ENCODE data around the gene KIAA1217. TPM values are rescaled to one million over a fixed set of nuclear protein-coding genes. Genes with fewer than 3 reads are reported as not detected.

The KIAA1217 gene
- total and polyA plus RNA-seq, 2 of the 4 experiments (the other 2 are of a cell fraction) = 3.4 to 4.4 TPM

- H3K36me3 ChIP-seq (ENCODE audit: control insufficient read depth, insufficient read depth, low read length) = peaks cover 7% of the 10 kb centered on the region
- DNase-seq (no peak), ATAC-seq (ENCODE audit: low read depth) (no peak; the same call in 1 of the 2 replicates)
- dilution Hi-C loops (cut with HindIII; ENCODE audit: low sequenced_read_pairs, unreplicated experiment) = no loop called here
- H3K79me1 ChIP-seq (ENCODE audit: low read depth in 1 of 2, low read length in 2 of 2) = 0 out of 4 replicates have a peak, but pooled peaks cover 0 to 5% of the 10 kb centered on the region in 2 experiments
- no peak overlapping the region for H3K4ac ChIP-seq (ENCODE audit: low read depth, low read length)
- H3K56ac ChIP-seq (ENCODE audit: extremely low read depth, insufficient read depth, low read length) = no peak overlapping the region
- H3K14ac ChIP-seq (replicated peaks; ENCODE audit: low read depth, low read length) = no peak overlapping the region
- H3K9me3 ChIP-seq (ENCODE audit: control insufficient read depth, insufficient read depth, low read length) = peaks cover 5% of the 10 kb centered on the region
- H2AK5ac ChIP-seq (ENCODE audit: low read depth, low read length) = no peak overlapping the region
- H4K91ac ChIP-seq (ENCODE audit: insufficient read depth, low read depth, low read length) = no peak overlapping the region
- WGBS, 2 experiments (ENCODE audit: extremely low coverage in 2 of 2, insufficient read length in 1 of 2) = 67% methylated on average over 1 of the region's 3 CpGs; no CpG with 5 or more reads in 1 of the 2 experiments
- H4K8ac ChIP-seq (ENCODE audit: low read depth in 2 of 2, low read length in 2 of 2) = no peak overlapping the region
- H3K27ac ChIP-seq (ENCODE audit: insufficient read depth, low read length) = no peak overlapping the region
- CTCF ChIA-PET = no interaction called here
- intact Hi-C loops (cut with micrococcal nuclease) = no loop called here
- H3K4me3 ChIP-seq (ENCODE audit: insufficient read depth, low read depth, low read length) = no peak overlapping the region
- in situ Hi-C loops (cut with MboI; ENCODE audit: low sequenced_read_pairs) = no loop called here
- no peaks in the 10 kb centered on the region for H3K27me3 ChIP-seq (ENCODE audit: control insufficient read depth, insufficient read depth, low read length)
- TF ChIP-seq, protein P1, sequence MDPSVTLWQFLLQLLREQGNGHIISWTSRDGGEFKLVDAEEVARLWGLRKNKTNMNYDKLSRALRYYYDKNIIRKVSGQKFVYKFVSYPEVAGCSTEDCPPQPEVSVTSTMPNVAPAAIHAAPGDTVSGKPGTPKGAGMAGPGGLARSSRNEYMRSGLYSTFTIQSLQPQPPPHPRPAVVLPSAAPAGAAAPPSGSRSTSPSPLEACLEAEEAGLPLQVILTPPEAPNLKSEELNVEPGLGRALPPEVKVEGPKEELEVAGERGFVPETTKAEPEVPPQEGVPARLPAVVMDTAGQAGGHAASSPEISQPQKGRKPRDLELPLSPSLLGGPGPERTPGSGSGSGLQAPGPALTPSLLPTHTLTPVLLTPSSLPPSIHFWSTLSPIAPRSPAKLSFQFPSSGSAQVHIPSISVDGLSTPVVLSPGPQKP (IDR thresholded peaks at IDR 0.05; ENCODE audit: borderline replicate concordance, low read depth, low read length) = no peak
- TF ChIP-seq CEBPB (IDR thresholded peaks at IDR 0.05; ENCODE audit: low read depth, low read length) (no peak), RFX5 (IDR thresholded peaks at IDR 0.05; ENCODE audit: low read depth, low read length) (no peak), RAD21 (IDR thresholded peaks at IDR 0.05; ENCODE audit: low read length) (no peak), USF2 (IDR thresholded peaks at IDR 0.05; ENCODE audit: low read depth, low read length) (no peak), CHD1 (IDR thresholded peaks at IDR 0.05; ENCODE audit: low read depth, low read length) (no peak), BHLHE40 (IDR thresholded peaks at IDR 0.05; ENCODE audit: low read depth, low read length) (no peak), POLR2A (IDR thresholded peaks at IDR 0.05; ENCODE audit: low read depth, low read length) (no peak), SMC3 (IDR thresholded peaks at IDR 0.05; ENCODE audit: low read depth, low read length) (no peak), FOS (IDR thresholded peaks at IDR 0.05; ENCODE audit: low read depth, low read length) (no peak), MAZ (IDR thresholded peaks at IDR 0.05; ENCODE audit: borderline replicate concordance, low read depth, low read length) (no peak), MAFK (IDR thresholded peaks at IDR 0.05; ENCODE audit: low read depth, low read length) (no peak), CTCF (conservative IDR thresholded peaks at IDR 0.05; ENCODE audit: low read depth, low read length) (no peak), RCOR1 (IDR thresholded peaks at IDR 0.05; ENCODE audit: insufficient replicate concordance, low read length) (no peak), MXI1 (IDR thresholded peaks at IDR 0.05; ENCODE audit: borderline replicate concordance, low read depth, low read length) (no peak), NFE2L2 (IDR thresholded peaks at IDR 0.05; ENCODE audit: low read depth, low read length) (no peak)
- H3K9ac ChIP-seq (ENCODE audit: low read depth, low read length) = no peak overlapping the region
- no peak overlapping the region for H2BK20ac ChIP-seq (ENCODE audit: low read depth, low read length)
- H2AFZ ChIP-seq (replicated peaks; ENCODE audit: low read length, poor library complexity) = no peak overlapping the region
- peaks cover 4% of the 10 kb centered on the region for H3K4me1 ChIP-seq (ENCODE audit: control insufficient read depth, insufficient read depth, low read length)
- BruUV-seq (replicated peaks) = no TSS peak
- H3K18ac ChIP-seq (ENCODE audit: low read depth, low read length) = no peak overlapping the region
- H4K5ac ChIP-seq (ENCODE audit: low read depth, low read length) = no peak overlapping the region
- no peak overlapping the region for H2BK15ac ChIP-seq (ENCODE audit: low read depth, low read length)
- H2BK5ac ChIP-seq (ENCODE audit: low read depth, low read length, poor library complexity, severe bottlenecking) = no peak overlapping the region
- no peak overlapping the region for H2AK9ac ChIP-seq (replicated peaks; ENCODE audit: low read depth, low read length, poor library complexity)
- no peak overlapping the region for H3K23ac ChIP-seq (ENCODE audit: low read depth, low read length)
- H4K20me1 ChIP-seq (ENCODE audit: insufficient read depth, low read length) = no peaks in the 10 kb centered on the region; the same call in 1 of the 2 replicates
- H2BK120ac ChIP-seq (ENCODE audit: low read depth, low read length) = no peak overlapping the region
- H3K9me1 ChIP-seq (ENCODE audit: insufficient read depth, low read length) = no peaks in the 10 kb centered on the region; the same call in 1 of the 2 replicates
- H3K4me2 ChIP-seq (ENCODE audit: low read depth, low read length) = no peak overlapping the region
- POLR2A ChIA-PET (ENCODE audit: unreplicated experiment) = no interaction called here
These were observed 271.5 kb downstream of the KIAA1217 start for GRCh38 chr10:24480447-24480846.
